AG04450 (cell line): ENCODE data around the gene FNBP1. TPM values are rescaled to one million over a fixed set of nuclear protein-coding genes. Genes with fewer than 3 reads are reported as not detected.

Experiments
- CTCF ChIA-PET: fragments of 300-600, 350-600 bp; formaldehyde crosslinking; extraction: SDS; loops from one replicate; lab custom pipeline; 2022; ENCODE audit warnings: antibody characterized with exemption, inconsistent platforms; lab: Charles Lee
- POLR2A ChIA-PET: fragments of 350-600 bp; formaldehyde crosslinking; extraction: SDS; loops from one replicate; lab custom pipeline; 2021; ENCODE audit warnings: antibody characterized with exemption, inconsistent platforms; lab: Yijun Ruan, JAX
- DNase-seq: peaks from one replicate; pipeline ENCODE4 v3.0.0-alpha.2; 2011; ENCODE audit warnings: low read depth, low spot score
- H3K27ac ChIP-seq: one replicate; pipeline ENCODE4 v1.5.1; 2012; ENCODE audit warnings: low read depth, low read length, control low read depth
- H3K27me3 ChIP-seq: one replicate; pipeline ENCODE4 v1.6.0; 2012; ENCODE audit warnings: low read length; ENCODE audit not compliant: control insufficient read depth, insufficient read depth
- H3K4me3 ChIP-seq: 2 replicates; pipeline ENCODE4 v1.5.1; 2011; ENCODE audit warnings: mild to moderate bottlenecking, low read depth, low read length, control low read depth
- H3K9me3 ChIP-seq: 2 replicates; pipeline ENCODE4 v1.5.1; 2012; ENCODE audit warnings: low read length; ENCODE audit not compliant: control insufficient read depth, insufficient read depth
- polyA plus RNA-seq: library from polyadenylated mRNA; depleted of rRNA; stranded (reverse); fragments of >200 nt; gene quantifications from 2 replicates; pipeline ENCODE4 v1.2.3, GENCODE V29; 2011
- TF ChIP-seq, protein P1 (sequence below): IDR thresholded peaks from 2 replicates; pipeline ENCODE4 v1.5.1; 2011; ENCODE audit warnings: low read depth, low read length, control low read depth, inconsistent platforms

Gene FNBP1
- polyA plus RNA-seq, 1 experiment = 22.3 TPM

DNA sequence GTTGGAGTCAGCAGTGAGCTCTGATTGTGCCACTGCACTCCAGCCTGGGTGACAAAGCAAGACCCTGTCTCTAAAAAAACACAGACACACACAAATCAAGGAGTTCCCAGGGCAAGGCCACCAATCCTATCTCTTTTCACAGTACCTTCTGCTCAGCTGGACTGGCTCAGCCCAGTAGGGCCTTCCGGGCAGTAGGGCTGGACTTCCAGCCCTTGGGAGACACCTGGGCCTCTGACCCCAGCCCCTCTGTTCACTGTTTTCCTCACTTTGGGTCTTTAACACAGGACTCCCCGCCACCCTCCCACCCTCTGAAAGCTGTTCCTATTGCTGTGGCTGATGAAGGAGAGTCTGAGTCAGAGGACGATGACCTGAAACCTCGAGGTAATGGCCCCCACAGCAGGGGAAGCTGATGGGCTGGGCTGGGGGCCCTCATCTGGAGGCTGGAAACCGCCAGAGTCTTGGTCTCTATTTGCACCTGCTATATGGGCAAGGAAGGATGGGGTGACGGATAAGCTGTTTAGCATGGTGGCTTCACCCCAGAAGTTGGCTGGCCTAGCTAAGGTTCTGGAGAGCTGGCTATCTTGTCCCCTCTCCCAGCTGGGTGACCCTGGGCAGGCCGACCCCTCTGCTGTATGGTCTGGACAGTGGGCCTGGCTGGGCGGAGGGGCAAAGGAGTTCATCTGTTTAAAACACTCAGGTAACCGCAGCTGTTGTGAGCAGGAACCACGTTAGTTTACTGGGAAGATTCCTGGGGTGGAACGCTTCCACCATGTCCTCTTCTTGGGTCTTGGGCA lies 182.1 kb downstream of the FNBP1 start:
- ChIA-PET CTCF (interaction anchor here (0.6 kb wide), 1 partner anchor 456 kb away, joined by 4 read pairs; no protein-coding TSS in a partner anchor), POLR2A (interaction anchor here (0.6 kb wide), 1 partner anchor 33 kb away, joined by 3 read pairs; no protein-coding TSS in a partner anchor)
- no peaks in the 10 kb centered on the region for H3K27me3 ChIP-seq
- TF ChIP-seq, protein P1, sequence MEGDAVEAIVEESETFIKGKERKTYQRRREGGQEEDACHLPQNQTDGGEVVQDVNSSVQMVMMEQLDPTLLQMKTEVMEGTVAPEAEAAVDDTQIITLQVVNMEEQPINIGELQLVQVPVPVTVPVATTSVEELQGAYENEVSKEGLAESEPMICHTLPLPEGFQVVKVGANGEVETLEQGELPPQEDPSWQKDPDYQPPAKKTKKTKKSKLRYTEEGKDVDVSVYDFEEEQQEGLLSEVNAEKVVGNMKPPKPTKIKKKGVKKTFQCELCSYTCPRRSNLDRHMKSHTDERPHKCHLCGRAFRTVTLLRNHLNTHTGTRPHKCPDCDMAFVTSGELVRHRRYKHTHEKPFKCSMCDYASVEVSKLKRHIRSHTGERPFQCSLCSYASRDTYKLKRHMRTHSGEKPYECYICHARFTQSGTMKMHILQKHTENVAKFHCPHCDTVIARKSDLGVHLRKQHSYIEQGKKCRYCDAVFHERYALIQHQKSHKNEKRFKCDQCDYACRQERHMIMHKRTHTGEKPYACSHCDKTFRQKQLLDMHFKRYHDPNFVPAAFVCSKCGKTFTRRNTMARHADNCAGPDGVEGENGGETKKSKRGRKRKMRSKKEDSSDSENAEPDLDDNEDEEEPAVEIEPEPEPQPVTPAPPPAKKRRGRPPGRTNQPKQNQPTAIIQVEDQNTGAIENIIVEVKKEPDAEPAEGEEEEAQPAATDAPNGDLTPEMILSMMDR = no peak
- no peak overlapping the region for H3K27ac ChIP-seq
- DNase-seq = no peak
- H3K4me3 ChIP-seq = no peak overlapping the region
- no peaks in the 10 kb centered on the region for H3K9me3 ChIP-seq

DNA sequence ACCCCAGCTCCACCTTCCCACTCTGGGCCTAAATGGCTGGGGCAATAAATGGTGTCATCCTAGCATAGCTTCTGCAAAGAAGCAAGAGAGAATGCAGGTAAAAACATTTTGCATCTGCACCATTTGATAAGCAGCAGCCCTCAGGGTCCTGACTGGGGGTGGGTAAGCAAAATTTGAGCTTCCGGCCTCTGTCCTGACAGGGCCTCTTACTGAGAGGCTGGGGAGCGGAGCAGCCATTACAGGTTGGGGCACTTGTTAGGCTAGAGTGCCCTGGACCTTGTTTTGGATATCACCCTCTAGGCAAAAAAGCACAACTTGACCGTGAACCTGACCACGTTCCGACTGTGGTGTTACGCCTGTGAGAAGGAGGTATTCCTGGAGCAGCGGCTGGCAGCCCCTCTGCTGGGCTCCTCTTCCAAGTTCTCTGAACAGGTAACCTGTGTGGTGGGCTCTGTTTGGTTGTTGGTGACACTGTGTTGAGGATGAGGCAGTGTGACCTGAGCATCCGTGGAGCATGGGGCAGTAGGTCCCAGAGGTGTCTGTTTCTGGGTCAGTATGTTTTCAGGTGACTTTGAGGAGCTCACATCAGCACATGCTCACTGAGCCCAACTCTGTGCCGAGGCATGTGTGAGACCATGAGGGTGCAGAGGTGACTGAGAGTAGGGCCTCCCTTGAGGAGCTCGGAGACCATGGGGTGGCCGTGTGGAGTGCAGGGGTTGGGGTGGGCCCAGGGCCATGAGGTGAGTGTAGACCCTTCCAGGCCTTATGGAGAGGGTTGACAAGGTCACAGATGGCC lies 184.6 kb downstream of the FNBP1 start:
- CTCF ChIA-PET = no interaction called here
- no peak for DNase-seq
- no peaks in the 10 kb centered on the region for H3K27me3 ChIP-seq
- no peaks in the 10 kb centered on the region for H3K9me3 ChIP-seq
- TF ChIP-seq, protein P1 = no peak
- H3K27ac ChIP-seq = no peak overlapping the region
- POLR2A ChIA-PET = no interaction called here
- no peak overlapping the region for H3K4me3 ChIP-seq

DNA sequence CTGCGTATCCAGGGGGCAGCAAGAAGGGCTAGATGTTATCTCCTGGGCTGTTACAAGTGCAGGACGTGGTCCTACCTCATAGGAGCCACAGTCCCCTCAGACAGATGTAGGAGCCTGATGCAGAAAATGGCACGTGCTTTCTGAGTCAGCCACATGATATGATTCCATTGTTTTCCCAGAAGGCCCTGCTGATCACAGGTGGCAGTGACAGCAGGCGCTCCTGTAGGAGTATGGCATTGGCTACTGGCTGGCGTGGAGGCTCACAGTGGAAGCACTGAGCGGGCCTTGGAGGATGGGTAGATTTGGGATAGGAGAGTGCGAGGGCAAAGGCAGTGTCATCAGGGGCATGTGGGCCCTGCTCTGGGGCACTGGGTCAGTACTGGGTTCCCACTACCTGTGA lies 185.8 kb downstream of the FNBP1 start:
- Histone ChIP-seq H3K27ac (no peak overlapping the region), H3K27me3 (no peaks in the 10 kb centered on the region), H3K9me3 (no peaks in the 10 kb centered on the region), H3K4me3 (no peak overlapping the region)
- TF ChIP-seq, protein P1 = no peak
- ChIA-PET CTCF (no interaction called here), POLR2A (no interaction called here)
- DNase-seq = no peak

DNA sequence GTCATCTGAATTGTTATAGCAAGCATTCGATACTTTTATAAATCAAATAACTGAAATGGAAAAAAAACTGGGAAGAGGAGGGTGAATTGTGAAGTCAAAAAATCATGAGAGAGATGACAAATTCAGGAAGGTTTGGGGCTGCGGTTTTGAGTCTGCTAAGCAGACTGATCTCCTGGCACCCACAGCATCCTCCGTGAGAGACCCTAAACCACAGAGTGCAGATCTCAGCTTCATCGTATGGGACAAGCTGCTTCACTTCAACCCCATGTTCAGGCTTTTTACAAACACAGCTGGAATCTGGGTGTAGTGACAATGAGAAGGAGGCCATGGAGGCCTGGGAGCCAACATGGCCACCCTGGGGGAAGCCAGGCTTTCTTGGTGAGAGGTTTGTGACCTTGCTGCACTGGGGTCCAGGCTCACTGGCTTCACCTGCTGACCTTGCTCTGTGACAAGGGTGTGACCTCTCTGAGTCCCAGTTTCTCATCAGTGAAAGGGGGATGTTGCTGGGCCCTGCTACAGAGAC lies 188.3 kb downstream of the FNBP1 start:
- TF ChIP-seq, protein P1 = no peak
- ChIA-PET CTCF (no interaction called here), POLR2A (no interaction called here)
- H3K27ac ChIP-seq = no peak overlapping the region
- no peak for DNase-seq
- no peak overlapping the region for H3K4me3 ChIP-seq
- no peaks in the 10 kb centered on the region for H3K27me3 ChIP-seq
- H3K9me3 ChIP-seq = no peaks in the 10 kb centered on the region

DNA sequence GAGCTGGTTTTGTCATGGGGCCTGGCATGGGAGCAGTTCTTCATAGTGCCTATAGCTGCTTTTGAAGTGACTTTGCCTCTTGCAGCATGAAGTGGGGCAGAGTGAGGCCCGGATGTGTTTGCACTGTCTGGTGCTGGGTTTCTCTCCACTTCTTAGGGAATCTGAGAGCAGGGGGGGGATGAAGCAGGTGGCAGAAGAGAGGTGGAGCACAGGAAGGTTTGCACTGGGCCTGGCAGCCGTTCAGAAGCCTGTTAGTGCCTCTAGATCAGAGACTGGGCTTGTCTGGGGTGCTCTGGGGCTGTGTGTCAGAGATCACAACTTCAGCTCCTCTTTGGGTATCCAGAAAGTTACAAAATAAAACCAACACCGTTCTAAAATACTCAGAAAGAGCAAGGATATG lies 189.4 kb downstream of the FNBP1 start:
- POLR2A ChIA-PET = no interaction called here
- DNase-seq = no peak
- no peaks in the 10 kb centered on the region for H3K9me3 ChIP-seq
- TF ChIP-seq, protein P1 = no peak
- CTCF ChIA-PET = no interaction called here
- no peak overlapping the region for H3K4me3 ChIP-seq
- no peak overlapping the region for H3K27ac ChIP-seq
- no peaks in the 10 kb centered on the region for H3K27me3 ChIP-seq
